ENCODE data around the gene SGK1.
"Not testable (repeated sequence)": the region's sequence is repeated elsewhere in the genome, so short reads cannot be mapped to it uniquely, and the experiment has no call there.

The SGK1 gene

GRCh38 chr6:134326192-134326591 lies 8.3 kb upstream of the SGK1 start:
- not testable (repeated sequence) for DNase-seq

GRCh38 chr6:134324766-134325165 lies 6.9 kb upstream of the SGK1 start:
- DNase-seq = no peak

- DNase-seq = no peak
Observed at GRCh38 chr6:134324141-134324540, 6.2 kb upstream of the SGK1 start.

DNA sequence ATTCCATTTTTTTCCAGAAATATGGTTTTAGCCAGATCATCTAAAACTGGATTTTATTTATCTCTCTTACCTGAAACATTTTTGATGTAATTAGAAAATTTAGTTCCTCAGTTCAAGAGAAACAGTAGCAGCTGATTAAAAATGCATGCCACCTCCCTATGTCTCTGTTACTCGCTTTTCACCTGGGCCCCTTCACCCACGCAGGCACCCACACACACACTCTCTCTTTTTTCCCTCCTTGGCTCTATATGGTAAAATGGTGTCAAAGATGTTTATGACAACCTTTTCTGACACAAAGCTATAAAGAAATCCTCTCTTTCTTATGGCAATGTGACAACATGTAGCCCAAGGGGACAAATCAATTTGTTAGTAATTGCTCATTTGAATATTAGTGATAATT lies 5.8 kb upstream of the SGK1 start:
- no peak for DNase-seq

DNA sequence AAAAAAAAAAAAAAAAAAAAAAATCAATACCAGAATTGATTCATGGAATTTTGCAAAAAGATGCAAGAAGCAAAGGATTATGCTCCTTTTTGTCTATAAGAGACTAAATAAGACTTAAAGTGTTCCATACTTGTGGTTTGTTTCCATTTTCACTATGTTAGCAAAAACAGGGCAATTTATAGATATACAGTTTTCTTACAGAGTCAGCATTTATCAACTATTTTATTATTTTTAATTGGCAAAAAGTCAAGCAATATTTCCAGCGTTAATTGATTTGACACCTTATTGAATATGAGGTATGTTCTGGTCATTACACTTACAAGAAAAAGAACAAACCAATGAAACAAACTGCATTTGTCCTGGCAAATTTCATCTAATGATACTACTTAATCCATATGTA lies 5.4 kb upstream of the SGK1 start:
- no peak for DNase-seq

DNA sequence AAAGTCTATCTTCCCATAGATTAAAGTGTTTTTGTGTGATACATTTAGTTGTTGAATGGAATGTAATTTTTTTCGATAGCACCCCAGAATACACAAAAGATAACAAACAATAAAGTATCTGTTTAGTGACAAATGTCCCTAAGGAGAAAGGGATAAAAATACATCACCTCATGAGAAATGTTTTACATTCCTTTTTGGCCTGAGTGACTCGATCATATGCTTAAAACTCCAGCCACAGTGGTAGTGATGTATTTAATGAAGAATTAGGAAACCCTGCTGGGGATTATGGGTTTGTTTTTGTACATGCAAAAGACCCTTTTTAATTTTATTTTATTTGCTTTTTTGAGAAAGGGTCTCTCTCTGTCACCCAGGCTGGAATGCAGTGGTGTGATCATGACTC lies 4.3 kb upstream of the SGK1 start:
- no peak for DNase-seq

GRCh38 chr6:134321246-134321645 lies 3.3 kb upstream of the SGK1 start:
- no peak for DNase-seq

- not testable (repeated sequence) for DNase-seq
Observed at GRCh38 chr6:134319686-134320085, 1.8 kb upstream of the SGK1 start.

GRCh38 chr6:134318974-134319281 lies 1.0 kb upstream of the SGK1 start:
- no peak for DNase-seq

DNA sequence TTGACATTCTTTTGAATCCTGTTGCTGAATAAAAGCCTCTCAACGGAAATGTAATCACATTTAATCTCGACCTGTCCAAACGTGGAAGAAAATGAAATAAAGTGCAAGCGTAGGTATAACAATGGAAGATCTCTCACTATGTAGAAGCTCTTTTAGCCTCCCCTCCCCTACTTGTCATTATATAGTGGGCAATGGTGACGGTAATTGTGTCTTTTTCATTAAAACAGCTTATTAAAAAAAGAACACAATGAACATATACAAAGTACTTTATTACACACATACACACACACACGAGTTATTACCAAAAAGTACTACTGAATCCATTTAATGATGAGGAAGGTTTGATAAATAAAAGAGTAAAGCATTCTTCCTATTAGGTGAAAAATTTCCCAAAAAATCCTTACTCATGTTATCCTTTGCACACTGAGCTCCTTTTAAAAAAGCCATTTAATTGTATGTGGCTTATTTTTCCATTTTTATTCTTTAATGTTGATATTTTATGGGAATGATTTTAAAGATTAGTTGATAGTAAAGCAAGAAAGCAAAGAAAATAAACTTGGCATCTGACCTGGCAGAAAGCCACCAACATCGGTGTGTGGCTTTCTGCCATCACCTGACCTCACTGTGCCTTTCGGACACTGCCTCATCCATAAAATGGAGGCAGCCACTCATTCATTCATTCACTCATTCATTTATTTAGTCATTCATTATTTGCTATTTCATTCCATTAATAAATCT lies 493 bp upstream of the SGK1 start:
- DNase-seq = no peak

DNA sequence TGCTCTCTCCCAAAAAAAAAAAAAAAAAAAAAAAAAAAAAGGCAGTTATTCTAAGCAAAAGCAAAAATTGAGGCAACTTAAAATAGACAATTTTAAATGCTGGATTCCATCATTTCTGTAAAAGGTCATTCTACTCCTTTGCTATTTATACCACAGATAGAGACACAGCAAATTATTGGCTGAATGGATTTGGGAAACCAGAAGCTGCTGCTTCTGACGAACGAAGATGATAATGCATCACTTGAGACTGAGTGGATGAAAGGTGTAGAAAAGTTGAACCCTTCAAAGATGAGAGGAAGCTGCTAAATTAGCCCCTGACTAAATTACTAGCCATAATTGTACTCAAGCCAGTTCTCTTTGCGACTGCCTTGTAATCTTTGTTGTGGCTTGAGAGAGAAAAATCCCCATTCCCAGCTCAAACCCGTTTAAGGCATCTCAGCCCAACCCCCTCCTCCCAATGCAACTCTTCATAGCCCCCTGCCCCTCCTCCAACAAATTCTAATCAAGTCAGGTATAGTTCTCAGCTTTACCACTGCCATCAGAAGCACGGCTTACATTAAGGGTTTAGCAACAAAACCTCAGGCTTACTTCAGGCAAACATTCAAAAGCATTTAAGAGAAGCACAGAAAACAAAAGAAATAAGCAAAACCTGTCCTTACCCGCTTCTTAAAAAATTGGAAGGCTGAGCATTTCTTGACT lies 1.0 kb downstream of the SGK1 start:
- no peak for DNase-seq

GRCh38 chr6:134315974-134316441 lies 1.9 kb downstream of the SGK1 start:
- no peak for DNase-seq

GRCh38 chr6:134315189-134315588 lies 2.7 kb downstream of the SGK1 start:
- no peak for DNase-seq

GRCh38 chr6:134314006-134314821 lies 3.7 kb downstream of the SGK1 start:
- no peak for DNase-seq

GRCh38 chr6:134312038-134312660 lies 5.8 kb downstream of the SGK1 start:
- DNase-seq = no peak

- DNase-seq = no peak
Observed at GRCh38 chr6:134310817-134311216, 7.1 kb downstream of the SGK1 start.

GRCh38 chr6:134309983-134310605 lies 7.8 kb downstream of the SGK1 start:
- no peak for DNase-seq

DNA sequence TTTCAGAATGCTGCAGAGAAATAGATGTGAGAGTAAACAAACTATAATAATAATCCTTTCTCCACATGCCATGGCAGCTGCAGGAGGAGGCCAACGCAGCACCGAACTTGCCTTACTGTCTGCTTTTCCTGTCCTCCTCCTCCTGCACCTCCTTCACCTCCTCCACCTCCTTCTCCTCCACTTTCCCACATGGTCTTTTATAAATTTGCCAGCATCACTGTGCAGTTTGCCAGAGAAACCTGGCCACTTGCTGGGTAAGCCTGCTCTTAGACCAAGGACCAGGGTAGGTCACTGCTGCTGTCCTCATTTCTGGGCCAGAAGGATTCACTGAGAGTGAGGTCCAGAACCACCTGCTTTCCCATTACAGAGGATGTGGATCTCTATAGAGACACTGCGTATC lies 8.7 kb downstream of the SGK1 start:
- DNase-seq = no peak

DNA sequence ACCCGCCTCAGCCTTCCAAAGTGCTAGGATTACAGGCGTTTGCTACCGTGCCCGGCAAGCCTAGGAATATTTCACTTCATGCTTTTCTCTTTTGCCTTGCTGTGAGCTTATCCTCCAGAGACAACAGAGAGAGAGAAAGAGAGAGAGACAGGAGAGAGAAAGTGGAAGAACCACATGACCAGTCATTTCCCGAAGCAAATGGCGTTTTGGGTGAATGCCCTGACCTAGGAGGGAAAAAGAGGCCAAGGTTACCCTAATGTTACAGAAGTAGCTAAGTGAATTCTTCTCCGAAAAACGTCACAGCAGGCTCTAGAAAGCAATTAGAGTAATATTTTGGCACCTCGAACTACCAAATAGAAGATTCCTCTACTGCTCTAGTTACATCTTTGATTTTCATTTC lies 9.1 kb downstream of the SGK1 start:
- no peak for DNase-seq

- no peak for DNase-seq
Observed at GRCh38 chr6:134307870-134308269, 10.0 kb downstream of the SGK1 start.

GRCh38 chr6:134307075-134307474 lies 10.8 kb downstream of the SGK1 start:
- DNase-seq = no peak

- DNase-seq = not testable (repeated sequence)
Observed at GRCh38 chr6:134304381-134304780, 13.5 kb downstream of the SGK1 start.

DNA sequence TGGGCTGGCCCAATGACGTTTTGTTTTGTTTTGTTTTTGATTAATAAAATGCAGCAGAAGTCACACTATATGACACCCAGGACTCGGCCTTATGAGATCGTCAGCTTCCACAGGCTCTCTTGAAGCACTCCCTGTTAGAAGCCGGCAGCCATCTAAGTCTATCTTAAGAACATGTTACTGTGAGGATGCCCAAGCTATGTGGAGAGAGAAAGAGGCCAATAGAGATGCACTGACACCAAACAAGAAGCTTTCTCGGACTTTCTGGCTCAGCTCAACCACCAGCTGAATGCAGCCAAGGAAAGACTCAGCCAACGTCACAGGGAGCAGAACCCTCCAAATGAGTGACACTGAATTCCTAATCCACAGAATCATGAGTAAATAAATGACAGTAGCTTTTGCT lies 14.0 kb downstream of the SGK1 start:
- no peak for DNase-seq
